ENCODE measurements around the gene ABCB11. TPM values are rescaled to one million over a fixed set of nuclear protein-coding genes. Genes with fewer than 3 reads are reported as not detected.

The ABCB11 gene
- total and polyA plus RNA-seq, 9 donors: under 0.01 to 0.18 (median 0.03) TPM; not detected in 4

DNA sequence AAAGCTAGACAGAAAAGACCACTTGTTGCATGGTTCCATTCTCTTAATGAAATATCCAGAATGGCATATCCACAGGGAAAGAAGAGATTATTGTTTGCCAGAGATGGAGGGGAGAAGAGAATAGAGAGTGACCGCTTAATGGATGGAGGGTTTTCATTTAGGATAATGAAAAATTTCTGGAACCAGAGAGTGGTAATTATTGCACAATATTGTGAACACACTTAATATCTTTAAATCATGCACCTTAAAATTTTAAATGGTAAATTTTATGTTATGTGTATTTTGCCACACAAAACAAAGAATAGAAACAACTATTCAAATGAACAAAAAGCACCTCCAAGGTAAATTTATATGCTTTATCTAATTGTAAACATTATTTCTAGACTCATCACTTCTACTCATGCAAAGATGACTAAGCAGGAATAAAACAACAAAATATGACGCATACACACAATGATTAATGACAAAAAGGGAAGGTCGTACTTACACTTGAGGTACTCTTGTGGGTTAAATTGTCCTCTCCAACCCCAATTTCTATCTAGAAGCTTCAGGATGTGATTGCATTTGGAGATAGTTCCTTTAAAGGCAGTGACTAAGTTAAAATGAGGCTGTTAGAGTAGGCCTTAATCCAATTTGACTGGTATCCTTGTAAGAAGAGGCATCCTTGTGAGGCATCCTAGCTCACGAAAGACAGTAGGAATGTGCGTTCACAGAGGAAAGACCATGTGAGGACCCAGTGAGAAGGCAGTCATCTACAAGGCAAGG lies 19.5 kb upstream of the ABCB11 start:
- intact Hi-C loops (cut with DNase I): no loop called here
- TF ChIP-seq POLR2A (IDR thresholded peaks at IDR 0.05): no peak
- TF ChIP-seq EP300 (IDR thresholded peaks at IDR 0.05): no peak
- TF ChIP-seq, protein P1, sequence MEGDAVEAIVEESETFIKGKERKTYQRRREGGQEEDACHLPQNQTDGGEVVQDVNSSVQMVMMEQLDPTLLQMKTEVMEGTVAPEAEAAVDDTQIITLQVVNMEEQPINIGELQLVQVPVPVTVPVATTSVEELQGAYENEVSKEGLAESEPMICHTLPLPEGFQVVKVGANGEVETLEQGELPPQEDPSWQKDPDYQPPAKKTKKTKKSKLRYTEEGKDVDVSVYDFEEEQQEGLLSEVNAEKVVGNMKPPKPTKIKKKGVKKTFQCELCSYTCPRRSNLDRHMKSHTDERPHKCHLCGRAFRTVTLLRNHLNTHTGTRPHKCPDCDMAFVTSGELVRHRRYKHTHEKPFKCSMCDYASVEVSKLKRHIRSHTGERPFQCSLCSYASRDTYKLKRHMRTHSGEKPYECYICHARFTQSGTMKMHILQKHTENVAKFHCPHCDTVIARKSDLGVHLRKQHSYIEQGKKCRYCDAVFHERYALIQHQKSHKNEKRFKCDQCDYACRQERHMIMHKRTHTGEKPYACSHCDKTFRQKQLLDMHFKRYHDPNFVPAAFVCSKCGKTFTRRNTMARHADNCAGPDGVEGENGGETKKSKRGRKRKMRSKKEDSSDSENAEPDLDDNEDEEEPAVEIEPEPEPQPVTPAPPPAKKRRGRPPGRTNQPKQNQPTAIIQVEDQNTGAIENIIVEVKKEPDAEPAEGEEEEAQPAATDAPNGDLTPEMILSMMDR (IDR thresholded peaks at IDR 0.05): no peak
- H3K4me1 ChIP-seq (ENCODE audit: insufficient read depth): no peaks in the 10 kb centered on the region

DNA sequence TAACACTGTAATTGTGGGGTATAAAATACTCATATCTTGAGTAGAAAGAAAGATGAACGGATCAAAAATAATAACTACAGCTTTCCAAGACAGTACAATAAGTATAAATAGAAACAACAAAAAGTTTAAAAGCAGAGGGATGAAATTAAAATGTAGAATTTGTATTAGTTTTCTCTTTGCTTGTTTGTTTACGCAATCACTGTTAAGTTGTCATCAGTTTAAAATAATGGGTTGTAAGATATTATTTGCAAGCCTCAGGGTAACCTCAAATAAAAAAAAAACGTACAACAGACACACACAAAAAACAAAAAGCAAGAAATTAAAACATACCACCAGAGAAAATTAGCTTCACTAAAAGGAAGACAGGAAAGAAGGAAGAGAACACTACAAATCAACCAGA lies 18.0 kb upstream of the ABCB11 start:
- Histone ChIP-seq H3K36me3 (no peaks in the 10 kb centered on the region), H3K4me3 (no peak overlapping the region), H3K9me3 (no peaks in the 10 kb centered on the region), H3K27ac (no peak overlapping the region), H3K4me1 (ENCODE audit: insufficient read depth) (no peaks in the 10 kb centered on the region), H3K27me3 (no peaks in the 10 kb centered on the region)
- TF ChIP-seq EP300 (IDR thresholded peaks at IDR 0.05): no peak
- TF ChIP-seq POLR2A (IDR thresholded peaks at IDR 0.05): no peak
- TF ChIP-seq, protein P1 (IDR thresholded peaks at IDR 0.05): no peak
- intact Hi-C loops (cut with DNase I): no loop called here
- WGBS, 3 donors: 48 to 60% (median 57%) methylated on average over 3 of the region's 3 CpGs
- DNase-seq: no peak

More for the DNA sequence above, 19.5 kb upstream of the ABCB11 start:
- H3K27ac ChIP-seq: no peak overlapping the region
- H3K4me3 ChIP-seq: no peak overlapping the region
- H3K36me3 ChIP-seq: no peaks in the 10 kb centered on the region
- 72 to 87% (median 79%) methylated on average over 5 of the region's 5 CpGs for WGBS, 3 donors
- no peak for DNase-seq
- no peaks in the 10 kb centered on the region for H3K9me3 ChIP-seq
- no peaks in the 10 kb centered on the region for H3K27me3 ChIP-seq

DNA sequence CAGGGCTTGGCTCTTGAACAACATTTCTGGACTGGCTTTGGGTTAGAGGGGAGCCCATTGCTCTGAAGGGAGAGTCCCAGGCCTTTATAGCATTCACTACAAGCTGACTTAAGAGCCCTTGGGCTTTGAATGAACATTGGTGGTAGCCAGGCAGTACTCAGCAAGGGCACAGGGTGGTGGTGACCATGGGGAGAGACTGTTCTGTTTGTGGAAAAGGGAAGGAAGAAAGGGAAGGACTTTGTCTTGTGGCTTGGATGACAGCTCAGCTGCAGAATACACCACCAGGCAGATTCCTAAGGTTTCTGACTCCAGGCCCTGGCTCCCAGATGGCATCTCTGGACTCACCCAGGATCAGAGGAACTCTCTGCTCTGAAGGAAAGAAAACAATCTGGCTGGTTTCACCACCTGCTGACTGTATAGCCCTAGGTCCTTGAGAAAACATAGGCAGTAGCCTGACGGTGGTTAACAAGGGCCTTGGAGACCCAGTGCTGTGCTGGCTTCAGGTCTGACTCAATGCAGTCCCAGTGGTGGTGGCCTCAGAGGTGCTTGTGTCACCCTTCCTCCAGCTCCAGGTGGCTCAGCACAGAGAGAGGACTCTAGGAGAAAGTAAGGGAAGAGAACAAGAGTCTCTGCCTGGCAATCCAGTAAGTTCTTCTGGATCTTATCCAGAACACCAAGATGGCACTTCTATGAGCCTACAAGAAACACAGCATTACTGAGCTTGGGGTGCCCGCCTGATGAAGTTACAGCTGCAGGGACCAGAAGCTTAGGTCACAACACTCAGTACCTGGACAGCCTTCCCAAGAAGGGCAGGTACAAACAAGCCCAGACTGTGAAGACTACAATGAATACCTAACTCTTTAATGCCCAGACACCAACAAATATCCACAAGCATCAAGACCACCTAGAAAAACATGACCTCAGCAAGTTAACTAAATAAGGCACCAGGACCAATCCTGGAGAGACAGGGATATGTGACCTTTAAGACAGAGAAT lies 16.4 kb upstream of the ABCB11 start:
- TF ChIP-seq EP300 (IDR thresholded peaks at IDR 0.05) (no peak), POLR2A (IDR thresholded peaks at IDR 0.05) (no peak)
- TF ChIP-seq, protein P1 (IDR thresholded peaks at IDR 0.05): no peak
- no peaks in the 10 kb centered on the region for H3K9me3 ChIP-seq
- H3K27ac ChIP-seq: no peak overlapping the region
- H3K36me3 ChIP-seq: no peaks in the 10 kb centered on the region
- intact Hi-C loops (cut with DNase I): no loop called here
- no peaks in the 10 kb centered on the region for H3K27me3 ChIP-seq
- no peak for DNase-seq
- no peak overlapping the region for H3K4me3 ChIP-seq
- H3K4me1 ChIP-seq (ENCODE audit: insufficient read depth): no peaks in the 10 kb centered on the region
- 87 to 95% (median 87%) methylated on average over 2 of the region's 2 CpGs for WGBS, 3 donors

DNA sequence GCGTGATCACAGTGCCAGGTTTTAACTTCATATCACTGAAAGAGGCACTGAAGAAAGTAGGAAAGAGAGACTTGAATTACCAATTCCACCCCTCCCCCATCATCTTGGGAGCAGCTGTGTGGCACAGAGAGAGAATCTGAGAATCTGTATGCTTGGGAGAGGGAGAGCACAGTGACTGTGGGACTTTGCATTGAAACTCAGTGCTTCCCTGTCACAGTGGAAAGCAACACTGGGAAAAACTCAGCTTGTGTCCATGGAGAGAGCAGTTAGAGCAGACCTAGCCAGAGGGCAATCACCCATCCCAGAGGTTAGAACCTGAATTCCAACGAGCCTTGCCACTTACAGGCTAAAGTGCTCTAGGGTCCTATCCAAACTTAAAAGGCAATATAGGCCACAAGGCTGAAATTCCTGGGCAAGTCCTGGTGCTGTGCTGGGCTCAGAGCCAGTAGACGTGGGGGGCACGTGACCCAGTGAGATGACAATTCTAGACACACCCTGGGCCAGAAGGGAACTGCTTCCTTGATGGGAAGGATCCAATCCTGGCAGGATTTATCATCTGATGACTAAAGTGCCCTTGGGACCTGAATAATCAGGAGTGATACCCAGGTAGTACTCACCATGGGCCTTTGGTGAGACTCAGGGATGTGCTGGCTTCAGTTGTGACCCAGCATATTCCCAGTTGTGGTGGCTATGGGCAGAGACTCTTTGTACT lies 15.5 kb upstream of the ABCB11 start:
- Histone ChIP-seq H3K4me3 (no peak overlapping the region), H3K27me3 (no peaks in the 10 kb centered on the region), H3K36me3 (no peaks in the 10 kb centered on the region), H3K27ac (no peak overlapping the region), H3K9me3 (no peaks in the 10 kb centered on the region), H3K4me1 (ENCODE audit: insufficient read depth) (no peaks in the 10 kb centered on the region)
- no peak for DNase-seq
- 74 to 85% (median 83%) methylated on average over 4 of the region's 4 CpGs for WGBS, 3 donors
- intact Hi-C loops (cut with DNase I): no loop called here
- TF ChIP-seq, protein P1 (IDR thresholded peaks at IDR 0.05): no peak
- TF ChIP-seq POLR2A (IDR thresholded peaks at IDR 0.05) (no peak), EP300 (IDR thresholded peaks at IDR 0.05) (no peak)
